Mesenchymal stem cell (in vitro differentiated cells and primary cell): Measurements from ENCODE around the gene NECAP2.
A peak's percentile ranks its signal among the peaks of the same experiment; 100 is the strongest.
"Not testable (repeated sequence)": the region's sequence is repeated elsewhere in the genome, so short reads cannot be mapped to it uniquely, and the experiment has no call there.

ENCODE experiments used
- DNase-seq: peaks from one replicate; pipeline ENCODE4 v3.0.0-alpha.2; 2013
- H2AFZ ChIP-seq: one replicate; pipeline ENCODE4 v1.6.1; 2013; ENCODE audit warnings: low read depth, mild to moderate bottlenecking, control low read depth, inconsistent platforms, low read length, moderate library complexity
- H2AK5ac ChIP-seq: 2 replicates; pipeline ENCODE4 v1.6.1; 2013; ENCODE audit warnings: low read length, moderate library complexity, mild to moderate bottlenecking, inconsistent platforms; ENCODE audit not compliant: severe bottlenecking
- H2BK120ac ChIP-seq: one replicate; pipeline ENCODE4 v1.6.1; 2013; ENCODE audit warnings: low read depth, mild to moderate bottlenecking, inconsistent platforms, low read length, moderate library complexity
- H2BK12ac ChIP-seq, 2 experiments: one replicate each; pipeline ENCODE4 v1.6.1; 2013; ENCODE audit warnings: inconsistent platforms in 2 of 2, low read length in 2 of 2, mild to moderate bottlenecking in 2 of 2, moderate library complexity in 2 of 2, control low read depth in 1 of 2
- H2BK15ac ChIP-seq: one replicate; pipeline ENCODE4 v1.6.1; 2013; ENCODE audit warnings: mild to moderate bottlenecking, low read depth, inconsistent platforms; ENCODE audit not compliant: poor library complexity, severe bottlenecking
- H2BK5ac ChIP-seq: 2 replicates; pipeline ENCODE4 v1.6.1; 2013; ENCODE audit warnings: low read depth, mild to moderate bottlenecking, low read length, control low read depth, inconsistent platforms; ENCODE audit not compliant: poor library complexity, severe bottlenecking
- H3K14ac ChIP-seq, 2 experiments: one replicate each; pipeline ENCODE4 v1.6.1; 2013; ENCODE audit warnings: inconsistent platforms in 2 of 2, low read length in 2 of 2, control low read depth in 1 of 2, mild to moderate bottlenecking in 1 of 2, moderate library complexity in 1 of 2
- H3K18ac ChIP-seq, 2 experiments: one replicate each; pipeline ENCODE4 v1.6.1; 2013; ENCODE audit warnings: inconsistent platforms in 2 of 2, low read length in 2 of 2, control low read depth in 1 of 2, low read depth in 1 of 2, mild to moderate bottlenecking in 1 of 2
- H3K23ac ChIP-seq, 2 experiments: one replicate each; pipeline ENCODE4 v1.6.1; 2013; ENCODE audit warnings: inconsistent platforms in 2 of 2, low read length in 2 of 2, mild to moderate bottlenecking in 2 of 2, moderate library complexity in 2 of 2, control low read depth in 1 of 2
- H3K27ac ChIP-seq: 2 replicates; pipeline ENCODE4 v1.5.1; 2013; ENCODE audit warnings: mild to moderate bottlenecking, moderate library complexity, low read length, control low read depth, inconsistent platforms; ENCODE audit not compliant: poor library complexity, severe bottlenecking
- H3K27me3 ChIP-seq, 2 experiments: 2 replicates each; pipeline versions ENCODE4 v1.6.1 to v1.7.0; 2013; ENCODE audit warnings: low read length in 2 of 2, mild to moderate bottlenecking in 2 of 2, moderate library complexity in 2 of 2, control low read depth in 1 of 2, inconsistent platforms in 1 of 2; ENCODE audit not compliant: control insufficient read depth in 1 of 2, insufficient read depth in 1 of 2
- H3K36me3 ChIP-seq, 2 experiments: 2 replicates each; pipeline versions ENCODE4 v1.6.1 to v1.7.0; 2013; ENCODE audit warnings: low read length in 2 of 2, control low read depth in 1 of 2, inconsistent platforms in 1 of 2, low read depth in 1 of 2, mild to moderate bottlenecking in 1 of 2; ENCODE audit not compliant: insufficient read depth in 2 of 2, control insufficient read depth in 1 of 2
- H3K4ac ChIP-seq, 2 experiments: one replicate each; pipeline ENCODE4 v1.6.1; 2013; ENCODE audit warnings: inconsistent platforms in 2 of 2, low read length in 2 of 2, mild to moderate bottlenecking in 2 of 2, moderate library complexity in 2 of 2, control low read depth in 1 of 2, low read depth in 1 of 2
- H3K4me1 ChIP-seq: 2 replicates; pipeline ENCODE4 v1.6.1; 2013; ENCODE audit warnings: low read depth, low read length, control low read depth; ENCODE audit not compliant: control insufficient read depth, insufficient read depth
- H3K4me2 ChIP-seq: 2 replicates; pipeline ENCODE4 v1.6.1; 2013; ENCODE audit warnings: low read length, mild to moderate bottlenecking, inconsistent platforms; ENCODE audit not compliant: poor library complexity, severe bottlenecking
- H3K4me3 ChIP-seq, 2 experiments: 2 replicates each; pipeline versions ENCODE4 v1.5.1 to v1.7.0; 2013; ENCODE audit warnings: low read length in 2 of 2, mild to moderate bottlenecking in 2 of 2, control low read depth in 1 of 2, low read depth in 1 of 2; ENCODE audit not compliant: insufficient read depth in 1 of 2
- H3K79me1 ChIP-seq: replicated peaks from 2 replicates; pipeline ENCODE4 v1.6.1; 2013; ENCODE audit warnings: mild to moderate bottlenecking, control low read depth, low read length, inconsistent platforms; ENCODE audit not compliant: poor library complexity, severe bottlenecking
- H3K9ac ChIP-seq: 2 replicates; pipeline ENCODE4 v1.7.0; 2013; ENCODE audit warnings: mild to moderate bottlenecking, low read length, moderate library complexity
- H3K9me3 ChIP-seq: 2 replicates; pipeline ENCODE4 v1.7.0; 2013; ENCODE audit warnings: mild to moderate bottlenecking, low read length; ENCODE audit not compliant: control insufficient read depth
- H4K8ac ChIP-seq: one replicate; pipeline ENCODE4 v1.6.1; 2013; ENCODE audit warnings: inconsistent platforms, mild to moderate bottlenecking, low read length, moderate library complexity
- H4K91ac ChIP-seq: one replicate; pipeline ENCODE4 v1.6.1; 2013; ENCODE audit warnings: mild to moderate bottlenecking, low read length, inconsistent platforms
- WGBS: methylation state at CpG from one replicate; pipeline ENCODE4 v1.1.7; 2013; ENCODE audit warnings: mixed read lengths; 5-methylcytosine and 5-hydroxymethylcytosine counted together

NECAP2 gene

GRCh38 chr1:16493731-16494130, 53.2 kb downstream of the NECAP2 start:
- H3K4ac ChIP-seq, H2BK5ac ChIP-seq, H3K4me1 ChIP-seq, H2BK15ac ChIP-seq, H4K8ac ChIP-seq, H3K18ac ChIP-seq, H2BK120ac ChIP-seq, H3K27me3 ChIP-seq, H3K4me3 ChIP-seq, H2BK12ac ChIP-seq, H3K9me3 ChIP-seq, H3K4me2 ChIP-seq, H3K23ac ChIP-seq, H2AK5ac ChIP-seq, H4K91ac ChIP-seq, H3K14ac ChIP-seq, H3K27ac ChIP-seq, H3K9ac ChIP-seq, H2AFZ ChIP-seq, DNase-seq: not testable (repeated sequence)
- WGBS: 92% methylated on average over 9 of the region's 9 CpGs
- H3K36me3 ChIP-seq: peaks cover 7 to 29% of the 10 kb centered on the region in 2 experiments
- peaks cover 24% of the 10 kb centered on the region for H3K79me1 ChIP-seq

GRCh38 chr1:16497474-16497904, 57.0 kb downstream of the NECAP2 start:
- H2BK15ac ChIP-seq, H3K27ac ChIP-seq, H3K4me2 ChIP-seq, H3K27me3 ChIP-seq, H3K23ac ChIP-seq, H2BK5ac ChIP-seq, H2AK5ac ChIP-seq, H3K14ac ChIP-seq, H3K36me3 ChIP-seq, H2BK12ac ChIP-seq, H3K9ac ChIP-seq, H2AFZ ChIP-seq, H4K91ac ChIP-seq, H3K4ac ChIP-seq, H3K9me3 ChIP-seq, H3K18ac ChIP-seq, H4K8ac ChIP-seq, H3K4me1 ChIP-seq, H3K4me3 ChIP-seq, DNase-seq, H2BK120ac ChIP-seq: not testable (repeated sequence)
- WGBS: 85% methylated on average over 5 of the region's 5 CpGs
- peaks cover 15% of the 10 kb centered on the region for H3K79me1 ChIP-seq

GRCh38 chr1:16498047-16498446, 57.5 kb downstream of the NECAP2 start:
- not testable (repeated sequence) for H3K14ac ChIP-seq, H3K23ac ChIP-seq, H2BK120ac ChIP-seq, H3K18ac ChIP-seq, H2AFZ ChIP-seq, H2AK5ac ChIP-seq, DNase-seq, H3K36me3 ChIP-seq, H3K27me3 ChIP-seq, H3K4me1 ChIP-seq, H2BK5ac ChIP-seq, H4K8ac ChIP-seq, H3K27ac ChIP-seq, H4K91ac ChIP-seq, H3K9me3 ChIP-seq, H3K4ac ChIP-seq, H2BK15ac ChIP-seq, H2BK12ac ChIP-seq
- H3K4me3 ChIP-seq: peak overlapping the region; percentile 94
- peak overlapping the region; percentile 81 for H3K9ac ChIP-seq
- WGBS: 35% methylated on average over 10 of the region's 10 CpGs
- peak overlapping the region; percentile 90 for H3K4me2 ChIP-seq
- peaks cover 15% of the 10 kb centered on the region for H3K79me1 ChIP-seq

GRCh38 chr1:16498573-16499413, 58.3 kb downstream of the NECAP2 start:
- Histone ChIP-seq H2AFZ (peak overlapping the region; percentile 99), H2AK5ac (no peak overlapping the region), H2BK5ac (no peak overlapping the region), H3K4me2 (peak overlapping the region; percentile 98), H3K14ac (peak overlapping the region; percentile 11 to 99), H3K36me3 (no peaks in the 10 kb centered on the region), H3K9me3 (no peaks in the 10 kb centered on the region), H2BK120ac (peak overlapping the region; percentile 92), H3K4me3 (peak overlapping the region; percentile 94), H3K4ac (peak overlapping the region; percentile 87 to 99), H4K8ac (peak overlapping the region; percentile 95), H2BK12ac (peak overlapping the region; percentile 39 to 93), H3K27me3 (no peaks in the 10 kb centered on the region), H3K4me1 (peaks cover 6% of the 10 kb centered on the region), H4K91ac (peak overlapping the region; percentile 90), H3K9ac (peak overlapping the region; percentile 93), H3K27ac (no peak overlapping the region), H3K79me1 (peaks cover 10% of the 10 kb centered on the region), H2BK15ac (peak overlapping the region; percentile 52), H3K18ac (peak overlapping the region; percentile 95 to 99), H3K23ac (peak overlapping the region in 1 of 2 experiments; percentile 96)
- WGBS: 1% methylated on average over 92 of the region's 108 CpGs
- DNase-seq: peak; percentile 85
